ENCODE measurements around the gene C19orf25.

DNA sequence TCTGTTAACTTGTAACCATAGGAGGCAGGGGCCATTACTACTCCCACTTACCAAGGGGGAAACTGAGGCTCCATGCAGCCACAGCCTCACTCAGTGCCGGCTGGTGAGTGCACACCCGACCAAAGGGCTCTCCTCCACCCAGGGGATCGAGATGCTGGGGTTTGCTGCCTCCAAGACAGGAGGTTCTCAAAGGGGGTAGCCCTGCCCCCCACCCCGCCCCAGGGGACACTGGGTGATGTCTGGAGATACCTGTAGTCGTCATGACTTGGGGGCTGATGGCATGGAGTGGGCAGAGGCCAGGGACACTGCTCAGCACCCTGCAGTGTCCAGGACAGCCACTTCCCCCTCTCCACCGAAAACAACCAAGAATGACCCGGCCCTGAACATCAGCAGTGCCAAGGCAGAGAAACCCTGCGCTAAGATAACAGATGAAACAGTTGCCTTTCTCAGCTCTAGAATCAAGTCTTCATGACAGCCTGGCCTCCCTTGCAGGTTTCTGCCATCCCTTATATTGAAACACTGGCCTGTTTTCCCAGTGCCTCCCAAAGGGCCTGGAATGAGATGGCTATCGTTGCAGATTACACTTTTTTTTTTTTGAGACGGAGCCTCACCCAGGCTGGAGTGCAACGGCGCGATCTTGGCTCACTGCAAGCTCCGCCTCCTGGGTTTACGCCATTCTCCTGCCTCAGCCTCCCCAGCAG, 15.2 kb upstream of the C19orf25 start:
- TF ChIP-seq CTCF (IDR thresholded peaks at IDR 0.05; ENCODE audit: borderline replicate concordance, extremely low read depth, low read length, poor library complexity, severe bottlenecking) (no peak), EZH2 (IDR thresholded peaks at IDR 0.05; ENCODE audit: borderline replicate concordance, low read depth, low read length, severe bottlenecking) (no peak)
